Measurements from ENCODE around the gene PPFIA2. TPM values are rescaled to one million over a fixed set of nuclear protein-coding genes. Genes with fewer than 3 reads are reported as not detected.

Gene PPFIA2
- total RNA-seq, 4 donors from 2014 or later = 0.13 to 2.9 (median 0.76) TPM

DNA sequence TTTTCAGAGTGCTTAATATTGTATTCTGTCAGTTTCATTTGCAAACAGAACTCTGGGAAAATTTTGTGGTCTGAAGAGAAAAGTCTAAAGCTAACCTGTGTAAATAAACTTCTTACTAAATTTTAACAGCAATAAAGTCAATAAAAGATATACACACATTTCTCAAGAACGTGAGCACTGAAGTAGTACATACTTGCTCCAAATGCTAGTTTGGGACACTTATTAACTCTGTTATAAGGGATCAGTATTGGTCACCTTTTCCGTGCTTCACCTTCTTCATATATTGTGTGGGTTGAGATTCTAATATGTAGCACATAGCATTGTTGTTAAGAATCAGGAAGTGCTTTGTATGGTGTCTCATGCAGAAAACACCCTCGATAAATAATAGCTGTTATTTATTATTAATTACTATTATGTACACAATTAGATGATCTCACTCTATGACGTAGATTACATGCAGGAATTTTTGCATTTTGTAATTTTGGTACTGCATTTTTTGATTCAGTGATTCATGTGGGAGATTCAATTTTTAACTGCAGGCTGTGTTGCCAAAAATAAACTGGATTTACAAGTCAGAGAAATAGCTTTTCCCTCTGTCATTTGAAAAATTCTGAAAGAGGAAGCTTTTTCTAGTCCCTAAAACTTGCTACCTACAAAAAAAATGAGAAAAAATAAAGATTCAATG is 380.4 kb downstream of the PPFIA2 start:
- Histone ChIP-seq H3K4me1 (no peaks in the 10 kb centered on the region), H3K9me3 (no peaks in the 10 kb centered on the region), H3K36me3 (no peaks in the 10 kb centered on the region), H3K27ac (replicated peaks in 1 of 4) (no peak overlapping the region), H3K27me3 (no peaks in the 10 kb centered on the region), H3K4me3 (no peak overlapping the region)
- intact Hi-C loops (cut with DNase I) = no loop called here
- DNase-seq (ENCODE audit: extremely low spot score) = no peak
- TF ChIP-seq EP300 (IDR thresholded peaks at IDR 0.05) = no peak
- no peak for TF ChIP-seq POLR2AphosphoS5 (IDR thresholded peaks at IDR 0.05)
- no peak for TF ChIP-seq POLR2A (IDR thresholded peaks at IDR 0.05; ENCODE audit: low read depth)
- TF ChIP-seq CTCF (IDR thresholded peaks at IDR 0.05) = no peak
- 66% methylated on average over 4 of the region's 4 CpGs for WGBS

GRCh38 chr12:81377771-81378170 is 381.4 kb downstream of the PPFIA2 start:
- 78% methylated on average over 4 of the region's 4 CpGs for WGBS

DNA sequence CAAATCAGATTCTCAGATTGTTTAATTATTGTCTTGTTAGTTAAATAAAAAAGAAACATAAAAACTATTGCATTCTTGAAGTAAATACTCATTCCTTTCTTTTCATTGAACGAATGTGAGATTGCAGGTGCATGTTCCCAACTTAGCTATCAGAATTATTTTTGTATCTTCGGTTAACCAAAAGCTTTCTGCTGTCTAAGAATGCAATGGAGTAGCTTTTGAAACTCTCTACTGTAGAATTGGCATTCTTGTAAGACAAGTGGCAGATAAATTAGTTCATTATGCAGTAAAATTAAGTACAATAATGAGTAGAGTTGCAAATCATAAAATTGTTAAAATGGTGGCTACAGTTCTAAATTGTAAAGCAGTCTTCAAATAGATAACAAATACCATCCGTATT is 383.2 kb downstream of the PPFIA2 start:
- H3K4me1 ChIP-seq = no peaks in the 10 kb centered on the region
- no peak for DNase-seq (ENCODE audit: extremely low spot score)
- H3K36me3 ChIP-seq = no peaks in the 10 kb centered on the region
- H3K4me3 ChIP-seq = no peak overlapping the region
- H3K27ac ChIP-seq (replicated peaks in 1 of 4) = no peak overlapping the region
- WGBS = 57% methylated on average over 3 of the region's 3 CpGs
- H3K27me3 ChIP-seq = no peaks in the 10 kb centered on the region
- intact Hi-C loops (cut with DNase I) = no loop called here
- TF ChIP-seq POLR2AphosphoS5 (IDR thresholded peaks at IDR 0.05) (no peak), CTCF (IDR thresholded peaks at IDR 0.05) (no peak), POLR2A (IDR thresholded peaks at IDR 0.05; ENCODE audit: low read depth) (no peak), EP300 (IDR thresholded peaks at IDR 0.05) (no peak)
- H3K9me3 ChIP-seq = no peaks in the 10 kb centered on the region

More at GRCh38 chr12:81377771-81378170, 381.4 kb downstream of the PPFIA2 start:
- H3K36me3 ChIP-seq = no peaks in the 10 kb centered on the region
- no peak overlapping the region for H3K4me3 ChIP-seq
- intact Hi-C loops (cut with DNase I) = no loop called here
- H3K27ac ChIP-seq (replicated peaks in 1 of 4) = no peak overlapping the region
- no peaks in the 10 kb centered on the region for H3K27me3 ChIP-seq
- H3K9me3 ChIP-seq = no peaks in the 10 kb centered on the region
- no peak for DNase-seq (ENCODE audit: extremely low spot score)
- TF ChIP-seq EP300 (IDR thresholded peaks at IDR 0.05) (no peak), CTCF (IDR thresholded peaks at IDR 0.05) (no peak), POLR2A (IDR thresholded peaks at IDR 0.05; ENCODE audit: low read depth) (no peak), POLR2AphosphoS5 (IDR thresholded peaks at IDR 0.05) (no peak)
- no peaks in the 10 kb centered on the region for H3K4me1 ChIP-seq

DNA sequence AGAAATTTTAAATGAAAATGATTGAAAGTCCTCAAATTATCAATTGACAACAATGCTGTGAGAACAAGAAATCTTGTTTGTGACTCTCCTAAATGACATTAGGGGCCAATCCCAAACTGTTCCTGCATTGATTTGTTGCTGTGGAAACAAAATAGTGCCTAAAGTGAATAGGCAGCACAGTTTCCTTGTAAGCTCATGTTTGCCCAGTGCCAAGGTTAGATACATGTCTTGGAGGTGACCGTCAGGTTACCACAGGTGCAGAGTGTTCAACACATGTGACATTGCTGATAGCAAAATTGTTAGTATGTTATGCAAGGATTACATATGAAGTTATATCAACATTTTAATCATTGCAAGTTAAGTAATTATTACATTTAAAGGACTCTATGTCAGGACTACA is 388.7 kb downstream of the PPFIA2 start:
- H3K27me3 ChIP-seq = no peaks in the 10 kb centered on the region

More for the DNA sequence above, 388.7 kb downstream of the PPFIA2 start:
- no peak overlapping the region for H3K27ac ChIP-seq (replicated peaks in 1 of 4)
- no peak for TF ChIP-seq POLR2A (IDR thresholded peaks at IDR 0.05; ENCODE audit: low read depth)
- TF ChIP-seq EP300 (IDR thresholded peaks at IDR 0.05) = no peak
- TF ChIP-seq CTCF (IDR thresholded peaks at IDR 0.05) = no peak
- no peak for TF ChIP-seq POLR2AphosphoS5 (IDR thresholded peaks at IDR 0.05)
- H3K9me3 ChIP-seq = no peaks in the 10 kb centered on the region
- no peaks in the 10 kb centered on the region for H3K4me1 ChIP-seq
- H3K4me3 ChIP-seq = no peak overlapping the region
- H3K36me3 ChIP-seq = no peaks in the 10 kb centered on the region
- intact Hi-C loops (cut with DNase I) = no loop called here
- 80% methylated on average over 1 of the region's 1 CpG for WGBS
- DNase-seq (ENCODE audit: extremely low spot score) = no peak

Measured in esophagus muscularis mucosa (tissue), 4 donors.